NAMALWA (cell line): Measurements from ENCODE around the gene CTNNA1.
"Not testable (repeated sequence)": the region's sequence is repeated elsewhere in the genome, so short reads cannot be mapped to it uniquely, and the experiment has no call there.

ENCODE experiments used
- DNase-seq: peaks from one replicate; pipeline ENCODE4 v3.0.0-alpha.2; 2015; ENCODE audit warnings: low spot score

CTNNA1 gene

DNA sequence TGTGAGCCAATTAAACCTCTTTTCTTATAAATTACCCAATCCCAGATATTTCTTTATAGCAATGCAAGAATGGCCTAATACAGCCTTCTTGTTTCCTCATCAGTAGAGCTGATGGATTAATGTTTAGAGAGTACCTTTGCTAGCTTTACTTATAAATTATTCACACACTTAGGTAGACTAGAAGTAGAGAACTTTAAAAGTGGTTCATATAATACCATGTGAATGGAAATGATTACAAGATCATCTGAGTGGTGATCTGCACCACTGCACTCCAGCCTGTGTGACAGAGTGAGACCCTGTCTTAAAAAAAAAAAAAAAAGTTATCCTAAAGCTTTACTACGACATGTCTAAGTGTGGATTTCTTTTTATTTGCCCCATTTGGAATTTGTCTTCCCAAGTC is 145.1 kb downstream of the CTNNA1 start:
- DNase-seq = no peak

DNA sequence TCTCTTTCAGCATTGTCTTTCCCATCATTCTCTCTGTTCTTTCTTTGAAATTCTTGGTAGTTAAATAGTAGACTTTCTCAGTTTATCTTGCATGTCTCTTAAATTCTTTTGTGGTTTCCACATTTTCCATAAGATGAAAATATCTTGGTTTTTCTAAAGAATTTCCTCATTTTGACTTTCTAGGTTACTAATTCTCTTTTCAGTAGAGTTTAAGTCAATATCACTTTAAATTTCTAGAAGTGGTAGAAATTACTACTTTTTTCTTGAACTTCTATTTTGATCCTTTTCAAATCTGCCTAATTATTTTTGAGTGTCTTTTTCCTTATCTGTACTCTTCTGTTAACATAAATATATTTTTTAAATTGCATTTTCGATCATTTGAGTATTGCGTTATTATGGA is 145.5 kb downstream of the CTNNA1 start:
- no peak for DNase-seq

DNA sequence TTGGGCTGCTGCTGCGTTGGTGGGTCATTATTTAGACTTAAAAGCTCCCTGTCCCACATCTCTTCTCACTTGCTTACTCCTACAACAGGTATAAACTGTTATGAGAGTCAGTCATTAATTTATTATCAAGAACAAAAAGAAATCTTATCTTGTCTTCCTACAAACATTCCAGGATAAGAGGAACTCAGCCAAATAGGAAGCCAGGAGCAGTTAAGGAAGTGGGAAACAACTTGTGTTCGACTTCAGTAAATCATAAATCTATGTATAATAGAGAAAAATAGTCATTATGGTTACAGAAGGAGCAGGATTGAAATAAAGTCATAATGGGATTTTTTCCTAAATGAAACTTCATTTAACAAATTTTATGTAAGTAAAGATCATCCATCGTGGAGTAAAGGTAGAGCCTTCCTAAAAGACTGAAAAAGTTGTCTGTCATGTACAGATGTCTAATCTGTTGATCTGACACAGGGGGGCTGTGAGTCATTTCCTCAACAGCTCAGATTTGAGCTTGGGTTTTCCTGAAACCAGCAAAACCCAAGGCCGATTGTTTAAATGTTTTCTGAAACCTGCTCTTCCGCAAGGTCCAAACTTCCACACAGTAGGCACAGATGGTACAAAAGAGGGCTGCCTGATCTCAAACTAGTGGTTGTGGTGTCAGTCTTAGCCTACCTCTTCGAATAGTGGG is 147.2 kb downstream of the CTNNA1 start:
- DNase-seq = no peak

DNA sequence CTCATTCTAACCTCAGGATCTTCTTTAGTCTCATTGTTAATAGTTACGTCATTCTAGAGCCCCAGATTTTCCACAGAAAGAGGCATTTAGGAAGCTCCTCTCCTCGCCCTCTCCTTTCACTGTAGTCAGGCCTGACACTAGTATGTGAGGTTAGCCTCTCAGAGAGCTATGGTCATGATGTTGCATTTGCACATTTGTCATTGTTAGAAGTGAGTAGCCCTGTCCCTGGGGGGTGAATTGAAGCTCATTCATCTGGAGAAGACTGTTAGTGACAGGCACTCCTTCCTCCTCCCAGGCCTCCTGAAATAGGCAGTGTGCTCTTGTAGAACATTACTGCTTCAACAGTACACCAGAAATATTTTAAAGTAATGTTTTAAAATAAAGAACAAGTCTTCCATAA is 148.5 kb downstream of the CTNNA1 start:
- no peak for DNase-seq

GRCh38 chr5:138903130-138903775 is 150.0 kb downstream of the CTNNA1 start:
- no peak for DNase-seq

GRCh38 chr5:138905541-138905940 is 152.3 kb downstream of the CTNNA1 start:
- DNase-seq = no peak

- no peak for DNase-seq
Measured at GRCh38 chr5:138909734-138910133, 156.5 kb downstream of the CTNNA1 start.

- DNase-seq = no peak
Measured at GRCh38 chr5:138910546-138911185, 157.4 kb downstream of the CTNNA1 start.

GRCh38 chr5:138911441-138911840 is 158.2 kb downstream of the CTNNA1 start:
- DNase-seq = no peak

DNA sequence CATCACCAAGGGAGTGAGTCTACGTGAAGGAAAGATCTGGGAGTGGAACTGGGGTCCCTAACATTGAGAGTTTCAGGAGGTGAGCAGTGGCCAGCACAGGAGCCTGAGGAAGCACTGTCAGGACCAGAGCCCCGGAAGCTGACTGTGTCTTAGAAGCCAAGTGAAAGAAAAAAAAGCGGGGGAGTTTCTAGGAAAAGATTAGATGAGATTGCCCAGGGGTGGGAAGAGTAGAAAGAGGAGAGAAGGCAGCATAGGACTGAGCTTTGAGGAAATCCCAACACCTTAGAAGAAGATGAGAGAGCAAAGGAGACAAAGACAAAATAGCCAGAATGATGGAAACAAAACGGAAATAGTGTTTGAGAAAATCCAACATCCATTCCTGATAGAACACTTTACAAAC is 158.9 kb downstream of the CTNNA1 start:
- DNase-seq = no peak

GRCh38 chr5:138913773-138914172 is 160.5 kb downstream of the CTNNA1 start:
- DNase-seq = no peak

GRCh38 chr5:138914338-138914737 is 161.1 kb downstream of the CTNNA1 start:
- no peak for DNase-seq

DNA sequence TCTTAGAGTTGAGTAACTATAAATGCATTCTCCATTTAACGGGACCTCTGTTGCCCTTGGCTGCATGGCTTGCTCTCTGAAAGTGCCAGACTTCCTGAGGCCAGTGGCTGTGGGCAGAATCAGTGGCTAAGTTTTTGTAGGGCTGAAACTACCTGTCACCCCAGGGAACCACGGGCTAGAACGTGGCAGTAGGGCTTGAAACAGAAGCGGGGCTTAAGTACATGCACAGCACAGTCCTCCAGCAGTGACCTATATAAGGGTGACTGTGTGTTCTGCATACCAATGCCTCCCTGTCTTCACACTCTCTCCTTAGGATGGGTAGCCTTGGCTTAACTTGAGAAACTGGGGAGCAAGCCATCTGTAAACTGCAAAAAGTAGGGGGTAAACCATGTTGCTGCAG is 165.5 kb downstream of the CTNNA1 start:
- DNase-seq = no peak

DNA sequence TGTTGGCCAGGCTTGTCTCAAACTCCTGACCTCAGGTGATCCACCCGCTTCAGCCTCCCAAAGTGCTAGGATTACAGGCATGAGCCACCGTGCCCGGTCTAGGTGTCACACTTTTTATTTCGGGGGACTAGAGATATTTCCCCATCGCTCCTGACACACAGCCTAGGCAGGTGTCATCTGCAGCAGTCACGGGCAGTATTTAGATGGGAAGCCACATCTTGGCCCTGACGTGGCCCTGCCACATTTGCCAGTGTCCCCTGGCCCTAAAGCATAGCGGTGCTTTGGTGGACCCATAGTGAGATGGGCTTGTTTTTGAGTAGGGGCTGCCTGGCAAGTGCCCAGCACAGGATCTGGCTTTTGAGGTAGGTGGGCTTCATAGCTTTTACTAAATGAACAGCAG is 167.0 kb downstream of the CTNNA1 start:
- no peak for DNase-seq

GRCh38 chr5:138921362-138921761 is 168.1 kb downstream of the CTNNA1 start:
- not testable (repeated sequence) for DNase-seq

GRCh38 chr5:138922494-138922893 is 169.3 kb downstream of the CTNNA1 start:
- DNase-seq = no peak

DNA sequence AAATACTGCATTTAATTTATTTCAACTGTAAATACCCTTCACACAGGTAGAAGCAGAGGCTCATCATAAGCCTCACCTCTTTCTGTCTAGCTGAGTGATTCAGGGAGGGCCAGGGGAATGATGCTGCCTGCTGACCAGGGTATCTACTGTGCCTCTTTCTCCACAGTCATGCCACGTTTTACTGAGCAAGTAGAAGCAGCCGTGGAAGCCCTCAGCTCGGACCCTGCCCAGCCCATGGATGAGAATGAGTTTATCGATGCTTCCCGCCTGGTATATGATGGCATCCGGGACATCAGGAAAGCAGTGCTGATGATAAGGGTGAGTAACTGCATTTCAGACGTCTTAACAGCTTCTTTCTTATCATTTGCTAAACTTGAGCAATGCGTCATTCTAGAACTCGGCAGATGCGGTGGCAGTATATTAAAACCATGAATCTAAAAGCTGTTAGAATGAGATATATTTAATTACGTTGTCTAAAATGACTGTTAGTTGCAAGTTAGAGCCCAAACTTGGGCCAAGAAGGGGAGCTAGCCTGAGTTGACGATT is 171.9 kb downstream of the CTNNA1 start:
- no peak for DNase-seq

- no peak for DNase-seq
Measured at GRCh38 chr5:138926257-138926656, 173.0 kb downstream of the CTNNA1 start.

GRCh38 chr5:138926688-138927448 is 173.6 kb downstream of the CTNNA1 start:
- no peak for DNase-seq

DNA sequence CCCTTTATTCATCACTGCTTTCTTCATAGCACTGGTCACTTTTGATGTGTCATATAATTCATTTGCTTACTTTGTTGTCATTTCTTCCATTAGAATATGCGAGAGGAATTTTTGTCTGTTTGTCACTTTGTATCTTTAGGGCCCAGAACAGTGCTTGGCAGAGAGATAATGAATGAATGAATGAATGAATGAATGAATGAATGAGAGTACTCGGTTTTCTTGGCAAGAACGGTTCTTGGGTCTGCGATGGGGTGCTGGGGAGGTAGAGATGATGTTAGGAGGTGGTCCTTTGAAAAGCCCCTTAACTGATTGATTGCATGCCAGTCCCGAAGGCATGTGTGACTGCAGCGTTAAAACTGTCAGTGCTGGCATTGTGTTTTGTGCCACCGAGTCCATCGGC is 174.3 kb downstream of the CTNNA1 start:
- no peak for DNase-seq

GRCh38 chr5:138927979-138928378 is 174.8 kb downstream of the CTNNA1 start:
- no peak for DNase-seq

- DNase-seq = no peak
Measured at GRCh38 chr5:138929571-138929955, 176.3 kb downstream of the CTNNA1 start.
